ENCODE measurements around the gene GYPC. TPM values are rescaled to one million over a fixed set of nuclear protein-coding genes. Genes with fewer than 3 reads are reported as not detected.

GYPC gene
- total RNA-seq, 1 experiment from 2014 or later, result 13.6 TPM

DNA sequence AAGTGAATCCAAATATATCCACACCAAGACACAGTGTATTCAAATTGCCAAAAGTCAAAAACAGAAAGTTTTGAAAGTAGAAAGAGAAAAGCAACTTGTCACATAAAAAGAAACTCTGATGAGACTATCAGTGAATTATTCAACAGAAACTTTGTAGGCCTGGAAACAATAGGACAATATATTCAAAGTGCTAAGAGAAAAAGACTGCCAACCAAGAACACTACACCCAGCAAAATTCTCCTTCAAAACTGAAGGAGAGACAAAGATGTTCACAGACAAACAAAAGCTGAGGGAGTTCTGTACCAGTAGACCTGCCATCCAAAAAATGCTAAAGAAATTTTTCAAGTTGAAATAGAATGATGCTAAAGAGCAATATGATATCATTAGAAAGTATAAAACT is 69.6 kb downstream of the GYPC start:
- no peak overlapping the region for H3K4ac ChIP-seq (ENCODE audit: low read depth, low read length)
- peaks cover 12 to 13% of the 10 kb centered on the region in 2 experiments for H3K9me3 Mint-ChIP-seq
- no peak overlapping the region for H4K91ac ChIP-seq (ENCODE audit: insufficient read length, low read depth, low read length)
- H2AK5ac ChIP-seq (ENCODE audit: insufficient read length, low read length), result no peak overlapping the region
- no peak overlapping the region for H2BK5ac ChIP-seq (ENCODE audit: insufficient read length, low read length)
- H3K79me1 ChIP-seq (ENCODE audit: insufficient read depth, low read depth, low read length, poor library complexity, severe bottlenecking), result no peaks in the 10 kb centered on the region
- no peak overlapping the region for H3K56ac ChIP-seq (ENCODE audit: insufficient read length, low read depth, low read length)
- no peaks in the 10 kb centered on the region for H3K23me2 ChIP-seq (ENCODE audit: insufficient read length, low read depth, low read length, poor library complexity, severe bottlenecking)
- no peaks in the 10 kb centered on the region; the same call in none of the 2 replicates for H3K27me3 Mint-ChIP-seq (ENCODE audit: low read depth)
- no peak overlapping the region for H4K5ac ChIP-seq (ENCODE audit: insufficient read length, low read depth, low read length)
- H2BK12ac ChIP-seq (ENCODE audit: insufficient read length, low read depth, low read length), result no peak overlapping the region
- H3K79me2 ChIP-seq (ENCODE audit: insufficient read depth, low read length), result no peaks in the 10 kb centered on the region
- no peaks in the 10 kb centered on the region for H3K27me3 ChIP-seq (ENCODE audit: insufficient read depth, low read length)
- no peak overlapping the region for H3K18ac ChIP-seq (ENCODE audit: insufficient read length, low read depth, low read length)
- H3K4me3 Mint-ChIP-seq, result no peak overlapping the region
- H3K36me3 Mint-ChIP-seq (ENCODE audit: insufficient read depth in 1 of 3, low read depth in 3 of 3), result peaks cover 0 to 9% (median 2%) of the 10 kb centered on the region in 3 experiments; a peak in 4 of 7 replicates
- no peaks in the 10 kb centered on the region for H3K9me3 ChIP-seq (ENCODE audit: control insufficient read depth, low read depth, low read length)
- H3K14ac ChIP-seq (ENCODE audit: insufficient read depth, low read length), result no peak overlapping the region
- no peak overlapping the region for H3K27ac Mint-ChIP-seq
- H3K4me1 ChIP-seq (ENCODE audit: insufficient read depth, low read length), result no peaks in the 10 kb centered on the region
- H3K27ac ChIP-seq (ENCODE audit: insufficient read length, low read depth, low read length), result no peak overlapping the region
- H2BK20ac ChIP-seq (ENCODE audit: low read depth, low read length, poor library complexity, severe bottlenecking), result no peak overlapping the region
- no peak overlapping the region for H3K9ac ChIP-seq (ENCODE audit: extremely low read depth, insufficient read length, low read length)
- no peak for DNase-seq
- H3K4me2 ChIP-seq (ENCODE audit: insufficient read depth, insufficient read length, low read length), result no peak overlapping the region
- no peak overlapping the region for H2BK15ac ChIP-seq (ENCODE audit: low read depth, low read length)
- no peak overlapping the region for H4K8ac ChIP-seq (replicated peaks; ENCODE audit: insufficient read length, low read depth, low read length)
- no peak overlapping the region for H2AFZ ChIP-seq (ENCODE audit: low read length)
- H3T11ph ChIP-seq (ENCODE audit: low read length), result no peak overlapping the region
- H3K23ac ChIP-seq (ENCODE audit: insufficient read length, low read depth, low read length), result no peak overlapping the region
- H4K20me1 ChIP-seq (ENCODE audit: control insufficient read depth, insufficient read depth, insufficient read length), result no peaks in the 10 kb centered on the region
- TF ChIP-seq, protein P1, sequence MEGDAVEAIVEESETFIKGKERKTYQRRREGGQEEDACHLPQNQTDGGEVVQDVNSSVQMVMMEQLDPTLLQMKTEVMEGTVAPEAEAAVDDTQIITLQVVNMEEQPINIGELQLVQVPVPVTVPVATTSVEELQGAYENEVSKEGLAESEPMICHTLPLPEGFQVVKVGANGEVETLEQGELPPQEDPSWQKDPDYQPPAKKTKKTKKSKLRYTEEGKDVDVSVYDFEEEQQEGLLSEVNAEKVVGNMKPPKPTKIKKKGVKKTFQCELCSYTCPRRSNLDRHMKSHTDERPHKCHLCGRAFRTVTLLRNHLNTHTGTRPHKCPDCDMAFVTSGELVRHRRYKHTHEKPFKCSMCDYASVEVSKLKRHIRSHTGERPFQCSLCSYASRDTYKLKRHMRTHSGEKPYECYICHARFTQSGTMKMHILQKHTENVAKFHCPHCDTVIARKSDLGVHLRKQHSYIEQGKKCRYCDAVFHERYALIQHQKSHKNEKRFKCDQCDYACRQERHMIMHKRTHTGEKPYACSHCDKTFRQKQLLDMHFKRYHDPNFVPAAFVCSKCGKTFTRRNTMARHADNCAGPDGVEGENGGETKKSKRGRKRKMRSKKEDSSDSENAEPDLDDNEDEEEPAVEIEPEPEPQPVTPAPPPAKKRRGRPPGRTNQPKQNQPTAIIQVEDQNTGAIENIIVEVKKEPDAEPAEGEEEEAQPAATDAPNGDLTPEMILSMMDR (conservative IDR thresholded peaks at IDR 0.05), result no peak
- H2BK120ac ChIP-seq (ENCODE audit: low read depth, low read length, poor library complexity, severe bottlenecking), result no peak overlapping the region
- no peaks in the 10 kb centered on the region for H3K4me1 Mint-ChIP-seq
